ENCODE results near the gene PDE6C. TPM values are rescaled to one million over a fixed set of nuclear protein-coding genes. Genes with fewer than 3 reads are reported as not detected.

PDE6C gene
- total and polyA plus RNA-seq, 12 donors = not detected

GRCh38 chr10:93670372-93670771 lies 58.0 kb downstream of the PDE6C start:
- H3K36me3 ChIP-seq (replicated peaks in 1 of 2) = peaks cover 0 to 52% of the 10 kb centered on the region in 2 donors
- no peak for DNase-seq
- no peaks in the 10 kb centered on the region for H3K27me3 ChIP-seq
- peaks cover 4 to 7% of the 10 kb centered on the region in 2 donors for H3K4me1 ChIP-seq (replicated peaks in 1 of 2)
- H3K27ac ChIP-seq = no peak overlapping the region
- TF ChIP-seq POLR2A (IDR thresholded peaks at IDR 0.05) = no peak
- no peak for TF ChIP-seq CTCF (IDR thresholded peaks at IDR 0.05)
- H3K9me3 ChIP-seq (replicated peaks in 1 of 3) = no peaks in the 10 kb centered on the region
- intact Hi-C loops (cut with DNase I) = loop anchor here in 1 of 2 donors (10.0 kb wide), 1 partner anchor 116 kb away; no protein-coding TSS in a partner anchor
- H3K4me3 ChIP-seq = no peak overlapping the region

- 96 to 97% (median 96%) methylated on average over 2 of the region's 2 CpGs for WGBS, 4 donors
- no peak overlapping the region for H3K27ac ChIP-seq
- peaks cover 0 to 52% of the 10 kb centered on the region in 2 donors for H3K36me3 ChIP-seq (replicated peaks in 1 of 2)
These were observed 58.7 kb downstream of the PDE6C start for GRCh38 chr10:93671042-93671441.

GRCh38 chr10:93672022-93672678 lies 59.8 kb downstream of the PDE6C start:
- intact Hi-C loops (cut with DNase I) = loop anchor here in 1 of 2 donors (10.0 kb wide), 1 partner anchor 117 kb away; no protein-coding TSS in a partner anchor
- Histone ChIP-seq H3K27me3 (no peaks in the 10 kb centered on the region), H3K27ac (no peak overlapping the region), H3K9me3 (replicated peaks in 1 of 3) (no peaks in the 10 kb centered on the region), H3K4me1 (replicated peaks in 1 of 2) (peaks cover 4 to 7% of the 10 kb centered on the region in 2 donors), H3K36me3 (replicated peaks in 1 of 2) (peaks cover 0 to 48% of the 10 kb centered on the region in 2 donors), H3K4me3 (no peak overlapping the region)
- no peak for DNase-seq
- WGBS, 4 donors = 64 to 85% (median 79%) methylated on average over 2 of the region's 2 CpGs
- TF ChIP-seq CTCF (IDR thresholded peaks at IDR 0.05) = no peak
- TF ChIP-seq POLR2A (IDR thresholded peaks at IDR 0.05) = no peak

More at GRCh38 chr10:93671042-93671441, 58.7 kb downstream of the PDE6C start:
- Histone ChIP-seq H3K27me3 (no peaks in the 10 kb centered on the region), H3K4me1 (replicated peaks in 1 of 2) (peaks cover 4 to 7% of the 10 kb centered on the region in 2 donors), H3K4me3 (no peak overlapping the region), H3K9me3 (replicated peaks in 1 of 3) (no peaks in the 10 kb centered on the region)
- TF ChIP-seq POLR2A (IDR thresholded peaks at IDR 0.05) = no peak
- TF ChIP-seq CTCF (IDR thresholded peaks at IDR 0.05) = no peak
- intact Hi-C loops (cut with DNase I) = loop anchor here in 1 of 2 donors (10.0 kb wide), 1 partner anchor 116 kb away; no protein-coding TSS in a partner anchor
- DNase-seq = no peak

GRCh38 chr10:93672890-93673289 lies 60.6 kb downstream of the PDE6C start:
- Histone ChIP-seq H3K4me1 (replicated peaks in 1 of 2) (peaks cover 4 to 7% of the 10 kb centered on the region in 2 donors), H3K36me3 (replicated peaks in 1 of 2) (peaks cover 0 to 46% of the 10 kb centered on the region in 2 donors), H3K4me3 (no peak overlapping the region), H3K27ac (no peak overlapping the region), H3K27me3 (no peaks in the 10 kb centered on the region), H3K9me3 (replicated peaks in 1 of 3) (no peaks in the 10 kb centered on the region)
- intact Hi-C loops (cut with DNase I) = loop anchor here in 1 of 2 donors (10.0 kb wide), 1 partner anchor 118 kb away; no protein-coding TSS in a partner anchor
- no peak for TF ChIP-seq CTCF (IDR thresholded peaks at IDR 0.05)
- whole genome bisulfite sequencing, 4 donors = 80 to 92% (median 91%) methylated on average over 2 of the region's 2 CpGs
- DNase-seq = no peak

All from adrenal gland (tissue), 12 donors.